BLaER1 treated with 17β-estradiol and CSF1 and Interleukin-3, amounts not matched to agents 10 nM and 100 nM (cell line): ENCODE results near the gene ZNF17.
"Not testable (repeated sequence)": the region's sequence is repeated elsewhere in the genome, so short reads cannot be mapped to it uniquely, and the experiment has no call there.

Experiments
- H3K27ac ChIP-seq, 11 experiments: shearing (Covaris generic); formaldehyde crosslinking; 2 replicates each; pipeline ENCODE4 v1.8.1; 2022
- H3K27me3 ChIP-seq, 11 experiments: shearing (Covaris generic); formaldehyde crosslinking; 2 replicates each; pipeline ENCODE4 v1.8.1; 2022
- H3K36me3 ChIP-seq, 11 experiments: shearing (Covaris generic); formaldehyde crosslinking; 2 replicates each; pipeline ENCODE4 v1.8.1; 2022
- H3K4me1 ChIP-seq, 10 experiments: shearing (Covaris generic); formaldehyde crosslinking; 2 replicates each; pipeline ENCODE4 v1.8.1; 2022
- H3K4me2 ChIP-seq, 11 experiments: shearing (Covaris generic); formaldehyde crosslinking; 2 replicates each; pipeline ENCODE4 v1.8.1; 2022
- H3K4me3 ChIP-seq, 10 experiments: shearing (Covaris generic); formaldehyde crosslinking; 2 replicates each; pipeline ENCODE4 v1.8.1; 2022
- H3K9ac ChIP-seq, 11 experiments: shearing (Covaris generic); formaldehyde crosslinking; 2 replicates each; pipeline ENCODE4 v1.8.1; 2022
- H3K9me3 ChIP-seq, 11 experiments: shearing (Covaris generic); formaldehyde crosslinking; replicated peaks in 1 of 11; 2 replicates each; pipeline ENCODE4 v1.8.1; 2022
- H4K20me1 ChIP-seq, 11 experiments: shearing (Covaris generic); formaldehyde crosslinking; 2 replicates each; pipeline ENCODE4 v1.8.1; 2022
- Cebpa-rat ChIP-seq, 11 experiments: shearing (Covaris generic); IDR thresholded peaks; 2 replicates each; pipeline ENCODE4 v1.8.1; 2022

Gene ZNF17

DNA sequence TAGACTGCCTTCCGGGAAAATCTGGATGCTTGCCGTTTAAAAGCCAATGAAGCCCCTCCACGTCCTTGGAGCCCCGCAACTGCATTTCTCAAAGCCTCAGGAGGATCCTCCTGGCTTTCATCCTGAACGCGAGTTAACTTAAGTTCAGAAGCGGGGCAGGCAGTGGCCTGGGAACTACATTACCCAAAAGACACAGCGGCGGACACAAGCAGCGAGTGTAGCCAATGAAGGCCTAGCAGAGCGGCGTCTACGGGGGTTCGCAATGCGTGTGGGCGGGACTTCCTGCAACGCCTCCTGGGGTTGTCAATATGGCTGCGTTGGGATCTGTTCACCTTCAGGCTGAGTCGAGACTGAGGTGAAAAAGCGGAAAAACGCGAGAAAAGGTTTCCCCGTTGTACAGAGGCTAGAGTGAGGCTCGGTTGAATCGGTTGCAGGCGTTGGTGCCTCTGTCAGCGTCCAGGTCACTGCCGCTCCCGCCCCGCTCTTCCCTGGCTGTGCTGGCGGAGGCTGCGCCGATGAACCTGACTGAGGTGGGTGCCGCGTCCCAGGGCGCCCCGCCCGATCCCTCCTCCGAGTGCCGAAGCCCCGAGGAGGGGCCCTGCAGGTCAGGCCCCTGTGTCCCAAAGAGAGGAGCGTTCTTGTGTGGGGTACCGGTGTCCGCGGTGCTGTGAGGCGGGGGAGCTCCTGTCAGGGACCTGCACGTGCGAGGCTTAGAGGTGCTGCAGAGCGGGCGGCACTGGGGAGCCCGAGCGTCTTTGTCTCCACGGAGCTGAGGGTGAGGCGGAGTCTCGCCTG lies at the start of gene ZNF17:
Gene ZNF17, plus strand, starts transcription at position 285 of the 795 bp plus-strand sequence. CDS start 2,455 bp downstream, outside the sequence.
- Histone ChIP-seq H3K9me3 (no peaks in the 10 kb centered on the region), H3K9ac (peak within 1 kb of the TSS; percentile 83 to 91 (median 87)), H3K27me3 (no peaks in the 10 kb centered on the region), H3K36me3 (peaks cover 18 to 33% (median 28%) of the 10 kb centered on the region in 11 experiments), H3K4me1 (peaks cover 12 to 17% (median 15%) of the 10 kb centered on the region in 10 experiments), H3K27ac (peak within 1 kb of the TSS; percentile 22 to 76 (median 70); a peak in 21 of 22 replicates), H4K20me1 (peaks cover 0 to 22% (median 0%) of the 10 kb centered on the region in 11 experiments; a peak in 5 of 22 replicates), H3K4me2 (peak within 1 kb of the TSS; percentile 87 to 99 (median 96)), H3K4me3 (peak within 1 kb of the TSS; percentile 87 to 99 (median 94))
- no peak for TF ChIP-seq Cebpa-rat (IDR thresholded peaks at IDR 0.05)

DNA sequence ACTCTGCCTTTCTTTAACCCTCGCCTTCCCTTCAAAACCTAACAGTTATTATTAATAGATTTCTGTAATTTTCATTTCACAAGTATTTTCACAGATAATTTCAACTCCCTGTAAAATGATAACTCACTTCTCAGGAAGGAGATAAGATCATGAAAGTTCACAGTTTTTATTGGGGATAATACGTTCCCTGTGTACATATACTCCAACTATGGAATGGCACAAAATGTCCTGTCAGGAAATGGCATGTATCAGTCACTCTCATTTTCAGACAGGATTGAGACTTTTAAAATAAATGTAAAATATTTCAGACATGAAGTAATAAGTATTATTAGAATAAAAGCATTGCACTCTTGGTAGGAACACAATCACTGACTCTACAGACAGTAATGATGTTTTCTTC lies 48.5 kb upstream of the ZNF17 start:
- Histone ChIP-seq H3K9ac (peak overlapping the region in 8 of 11 experiments; percentile 73 to 88 (median 83); a peak in 11 of 22 replicates), H4K20me1 (peaks cover 0 to 14% (median under 1%) of the 10 kb centered on the region in 11 experiments; a peak in 4 of 22 replicates), H3K4me1 (peaks cover 11 to 17% (median 15%) of the 10 kb centered on the region in 10 experiments), H3K27ac (peak overlapping the region; percentile 59 to 88 (median 76)), H3K4me3 (peak overlapping the region; percentile 81 to 93 (median 85); a peak in 17 of 20 replicates), H3K27me3 (no peaks in the 10 kb centered on the region), H3K36me3 (peaks cover 22 to 45% (median 29%) of the 10 kb centered on the region in 11 experiments), H3K9me3 (no peaks in the 10 kb centered on the region), H3K4me2 (peak overlapping the region; percentile 60 to 91 (median 78))
- TF ChIP-seq Cebpa-rat (IDR thresholded peaks at IDR 0.05) = no peak

DNA sequence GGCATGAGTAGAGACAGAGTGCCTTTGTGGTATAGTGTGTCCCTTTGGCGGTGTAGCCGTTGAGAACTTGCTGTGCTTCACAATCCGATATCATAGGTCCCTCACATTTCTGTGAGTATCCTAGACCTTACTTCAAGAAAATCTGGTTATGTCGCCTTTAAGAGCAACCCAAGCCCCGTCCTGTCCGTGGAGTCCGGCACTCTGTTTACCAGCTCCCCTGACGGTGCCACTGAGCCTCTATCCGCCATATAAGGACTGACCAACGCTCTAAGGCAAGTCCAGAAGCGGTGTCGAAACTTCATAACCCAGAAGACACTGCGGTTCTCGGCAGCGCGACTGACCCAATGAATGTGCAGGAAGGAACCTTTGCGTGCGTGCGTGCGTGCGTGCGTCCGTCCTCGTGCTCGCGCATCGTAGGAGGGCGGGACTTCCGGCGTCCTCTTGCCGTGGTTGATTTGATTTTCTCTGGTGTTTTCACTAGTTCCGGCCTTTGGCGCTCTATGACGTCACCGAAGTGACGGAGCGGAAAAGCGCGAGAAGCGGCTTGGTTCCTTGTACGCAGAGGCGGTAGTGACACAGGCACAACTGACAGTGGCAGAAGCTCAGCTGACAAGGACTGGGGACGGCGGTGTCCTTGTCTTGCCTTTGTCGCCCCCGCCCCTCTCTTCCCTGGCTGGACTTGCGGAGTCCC lies 47.8 kb upstream of the ZNF17 start, which contains the start of the genes TRAPPC2B and ZNF547:
Gene TRAPPC2B, plus strand, starts transcription at position 555 of the 691 bp plus-strand sequence. CDS start 1,283 bp downstream, outside the sequence.
Gene ZNF547, plus strand, starts transcription at position 555 of the 691 bp plus-strand sequence. CDS start 5,005 bp downstream, outside the sequence.
- H3K27ac ChIP-seq = peak within 1 kb of the TSS; percentile 67 to 88 (median 79)
- no peaks in the 10 kb centered on the region for H3K27me3 ChIP-seq
- H3K9ac ChIP-seq = peak within 1 kb of the TSS; percentile 78 to 96 (median 87)
- peak within 1 kb of the TSS; percentile 81 to 93 (median 85) for H3K4me3 ChIP-seq
- peaks cover 0 to 19% (median 3%) of the 10 kb centered on the region in 11 experiments; a peak in 4 of 22 replicates for H4K20me1 ChIP-seq
- H3K9me3 ChIP-seq = no peaks in the 10 kb centered on the region
- H3K36me3 ChIP-seq = peaks cover 16 to 45% (median 29%) of the 10 kb centered on the region in 11 experiments
- 0 out of 22 replicates have a peak, but pooled peaks of 3 of the 11 experiments have one; percentile 14 to 43 (median 23) for TF ChIP-seq Cebpa-rat (IDR thresholded peaks at IDR 0.05)
- peak within 1 kb of the TSS; percentile 89 to 98 (median 96) for H3K4me2 ChIP-seq
- peaks cover 11 to 17% (median 15%) of the 10 kb centered on the region in 10 experiments for H3K4me1 ChIP-seq

DNA sequence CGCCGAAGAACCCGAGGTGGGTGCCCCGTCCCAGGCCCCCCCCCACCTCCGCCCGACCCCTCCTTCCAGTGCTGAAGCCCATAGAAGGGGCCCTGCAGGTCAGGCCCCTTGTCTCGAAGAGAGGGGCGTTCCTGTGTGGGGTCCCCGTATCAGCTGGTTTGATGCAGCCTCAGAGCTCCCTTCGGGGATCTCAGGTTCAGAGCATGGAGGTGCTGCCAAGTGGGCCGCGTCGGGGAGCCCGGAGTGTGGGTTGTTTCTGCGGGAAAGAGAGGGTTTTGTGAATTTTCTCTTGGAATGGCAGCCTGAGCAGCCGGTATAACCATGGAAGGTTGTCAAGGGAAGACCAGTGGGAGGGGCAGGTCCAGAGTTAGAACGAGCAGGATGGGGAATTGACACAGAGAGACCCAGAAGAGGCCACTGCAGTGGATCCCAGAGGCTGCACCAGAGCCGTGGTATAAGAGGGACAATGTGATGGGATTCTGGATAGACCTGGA lies 47.2 kb upstream of the ZNF17 start:
- peak overlapping the region; percentile 78 to 96 (median 87) for H3K9ac ChIP-seq
- H3K4me1 ChIP-seq = peaks cover 11 to 17% (median 15%) of the 10 kb centered on the region in 10 experiments
- peak overlapping the region; percentile 89 to 98 (median 96) for H3K4me2 ChIP-seq
- H4K20me1 ChIP-seq = peaks cover 0 to 19% (median 3%) of the 10 kb centered on the region in 11 experiments; a peak in 4 of 22 replicates
- TF ChIP-seq Cebpa-rat (IDR thresholded peaks at IDR 0.05) = no peak
- peak overlapping the region; percentile 81 to 93 (median 85) for H3K4me3 ChIP-seq
- H3K9me3 ChIP-seq = no peaks in the 10 kb centered on the region
- H3K36me3 ChIP-seq = peaks cover 14 to 45% (median 28%) of the 10 kb centered on the region in 11 experiments
- H3K27me3 ChIP-seq = no peaks in the 10 kb centered on the region
- H3K27ac ChIP-seq = peak overlapping the region; percentile 67 to 88 (median 79)

DNA sequence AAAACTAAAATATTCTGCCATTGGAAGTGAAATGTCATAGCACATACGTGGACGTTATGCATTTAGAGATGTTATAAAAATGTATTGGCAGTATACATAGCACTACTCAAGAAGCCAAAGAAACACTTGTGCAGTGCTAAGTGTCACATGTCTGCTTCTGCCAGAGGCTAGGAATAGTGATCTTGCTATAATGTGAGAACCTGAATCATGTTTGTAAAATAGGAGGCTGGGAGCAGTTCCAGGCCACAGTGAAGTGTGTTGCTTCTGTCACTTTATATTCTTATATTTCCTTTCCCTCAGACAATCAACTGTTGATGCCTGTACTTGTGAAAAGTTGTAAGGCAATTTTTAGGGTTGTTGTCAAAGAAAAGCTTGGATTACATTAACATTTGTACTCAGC lies 44.2 kb upstream of the ZNF17 start:
- Histone ChIP-seq H3K4me1 (peaks cover 11 to 17% (median 15%) of the 10 kb centered on the region in 10 experiments), H3K4me3 (no peak overlapping the region), H4K20me1 (peaks cover 0 to 19% (median 3%) of the 10 kb centered on the region in 11 experiments; a peak in 4 of 22 replicates), H3K9me3 (peaks cover 0 to 10% (median 0%) of the 10 kb centered on the region in 11 experiments; a peak in 4 of 22 replicates), H3K9ac (peak overlapping the region in 1 of 11 experiments; percentile 23; a peak in 1 of 22 replicates), H3K27me3 (no peaks in the 10 kb centered on the region), H3K36me3 (peaks cover 11 to 55% (median 33%) of the 10 kb centered on the region in 11 experiments), H3K27ac (no peak overlapping the region), H3K4me2 (no peak overlapping the region)
- no peak for TF ChIP-seq Cebpa-rat (IDR thresholded peaks at IDR 0.05)

DNA sequence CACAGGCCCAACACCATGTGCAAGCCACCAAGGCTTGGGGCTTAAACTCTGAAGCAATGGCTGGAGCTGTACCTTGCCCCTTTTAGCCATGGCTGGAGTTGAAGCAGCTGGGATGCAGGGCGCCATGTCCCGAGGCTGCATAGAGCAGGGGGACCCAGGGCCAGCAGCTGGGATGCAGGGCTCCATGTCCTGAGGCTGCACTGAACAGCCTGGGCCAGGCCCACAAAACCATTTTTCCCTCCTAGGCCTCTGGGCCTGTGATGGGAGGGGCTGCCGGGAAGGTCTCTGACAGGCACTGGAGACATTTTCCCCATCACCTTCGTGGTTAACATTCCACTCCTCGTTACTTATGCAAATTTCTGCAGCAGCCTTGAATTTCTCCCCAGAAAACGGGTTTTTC lies 36.8 kb upstream of the ZNF17 start:
- peaks cover 62 to 84% (median 69%) of the 10 kb centered on the region in 11 experiments for H3K9me3 ChIP-seq
- H3K4me2 ChIP-seq = no peak overlapping the region
- H3K4me3 ChIP-seq = peak overlapping the region in 5 of 10 experiments; percentile 13 to 40 (median 23); a peak in 2 of 20 replicates
- no peak overlapping the region for H3K27ac ChIP-seq
- TF ChIP-seq Cebpa-rat (IDR thresholded peaks at IDR 0.05) = no peak
- no peaks in the 10 kb centered on the region for H4K20me1 ChIP-seq
- H3K36me3 ChIP-seq = peaks cover 80 to 93% (median 83%) of the 10 kb centered on the region in 11 experiments
- no peaks in the 10 kb centered on the region for H3K27me3 ChIP-seq
- no peak overlapping the region for H3K9ac ChIP-seq
- no peaks in the 10 kb centered on the region for H3K4me1 ChIP-seq

DNA sequence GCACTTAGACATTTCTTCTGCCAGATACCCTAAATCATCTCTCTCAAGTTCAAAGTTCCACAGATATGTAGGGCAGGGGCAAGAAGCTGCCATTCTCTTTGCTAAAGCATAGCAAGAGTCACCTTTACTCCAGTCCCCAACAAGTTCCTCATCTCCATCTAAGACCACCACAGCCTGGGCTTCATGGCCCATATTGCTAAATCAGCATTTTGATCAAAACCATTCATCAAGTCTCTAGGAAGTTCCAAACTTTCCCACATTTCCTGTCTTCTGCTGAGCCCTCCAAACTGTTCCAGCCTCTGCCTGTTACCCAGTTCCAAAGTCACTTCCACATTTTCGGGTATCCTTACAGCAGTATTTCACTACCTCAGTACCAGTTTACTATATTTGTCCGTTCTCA lies 36.3 kb upstream of the ZNF17 start:
- not testable (repeated sequence) for H3K27ac ChIP-seq, H3K9ac ChIP-seq, H3K4me1 ChIP-seq, H3K27me3 ChIP-seq, H3K4me2 ChIP-seq, H4K20me1 ChIP-seq
- 0 out of 20 replicates have a peak overlapping the region, but pooled peaks of 2 of the 10 experiments have one; percentile 13 to 36 for H3K4me3 ChIP-seq
- H3K9me3 ChIP-seq = peaks cover 62 to 89% (median 73%) of the 10 kb centered on the region in 11 experiments
- peaks cover 82 to 96% (median 85%) of the 10 kb centered on the region in 11 experiments for H3K36me3 ChIP-seq

DNA sequence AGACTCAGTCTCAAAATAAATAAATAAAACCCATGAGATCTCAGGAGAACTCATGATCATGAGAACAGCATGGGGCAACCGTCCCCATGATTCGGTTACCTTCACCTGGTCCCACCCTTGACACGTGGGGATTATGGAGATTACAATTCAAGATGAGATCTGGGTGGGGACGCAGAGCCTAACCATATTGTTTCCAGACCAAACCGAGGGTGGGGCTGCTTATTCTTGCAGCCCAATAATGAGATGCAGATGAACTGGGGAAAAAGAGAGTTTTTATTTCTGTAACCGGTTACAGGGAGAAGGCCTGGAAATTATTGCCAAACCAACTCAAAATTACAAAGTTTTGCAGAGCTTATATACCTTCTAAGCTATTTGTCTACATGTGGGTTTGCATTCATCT lies 34.8 kb upstream of the ZNF17 start:
- Histone ChIP-seq H3K4me1 (no peaks in the 10 kb centered on the region), H3K27me3 (no peaks in the 10 kb centered on the region), H3K4me2 (no peak overlapping the region), H3K36me3 (peaks cover 77 to 92% (median 85%) of the 10 kb centered on the region in 11 experiments), H3K9ac (no peak overlapping the region), H3K4me3 (no peak overlapping the region; a peak in 1 of 20 replicates), H3K9me3 (peaks cover 62 to 90% (median 75%) of the 10 kb centered on the region in 11 experiments), H3K27ac (no peak overlapping the region), H4K20me1 (no peaks in the 10 kb centered on the region)
- TF ChIP-seq Cebpa-rat (IDR thresholded peaks at IDR 0.05) = no peak
